A549 (cell line): ENCODE measurements around the gene CABP1.

Experiments
- CEBPB ChIP-seq, 2 experiments: fragments of >200 bp in 1 of 2; sonication (Bioruptor Twin) in 1 of 2; formaldehyde crosslinking in 1 of 2; IDR thresholded peaks; 2 replicates each; pipeline ENCODE4 v1.6.1; 2012 to 2016
- CTCF ChIP-seq: fragments of >200 bp; sonication (Bioruptor Twin); formaldehyde crosslinking; IDR thresholded peaks from 3 replicates; pipeline ENCODE4 v1.5.1; 2016
- E2F6 ChIP-seq: IDR thresholded peaks from 2 replicates; pipeline ENCODE4 v1.6.1; 2012; ENCODE audit warnings: low read depth, borderline replicate concordance
- EP300 ChIP-seq, 2 experiments: fragments of >200 bp; sonication (Bioruptor Twin); formaldehyde crosslinking; IDR thresholded peaks; 2 replicates in 1 of 2; 3 replicates in 1 of 2; pipeline ENCODE4 v1.6.1; 2016 to 2017
- ESRRA ChIP-seq: fragments of 150-350 bp; IDR thresholded peaks from 2 replicates; pipeline ENCODE4 v1.6.1; 2014; ENCODE audit warnings: mild to moderate bottlenecking, low read length, borderline replicate concordance
- FOSB ChIP-seq: fragments of 250-450 bp; sonication (Bioruptor Pico); IDR thresholded peaks from 2 replicates; pipeline ENCODE4 v1.5.0; 2020; ENCODE audit warnings: mild to moderate bottlenecking, moderate library complexity
- HMGXB4 ChIP-seq: fragments of 250-450 bp; sonication (Bioruptor Pico); IDR thresholded peaks from 2 replicates; pipeline ENCODE4 v1.5.0; 2021; ENCODE audit warnings: mild to moderate bottlenecking, moderate library complexity, borderline replicate concordance
- POLR2A ChIP-seq: IDR thresholded peaks from 2 replicates; pipeline ENCODE4 v1.6.1; 2012; ENCODE audit warnings: mild to moderate bottlenecking, low read length
- REST ChIP-seq: fragments of 200-600 bp; sonication (generic); IDR thresholded peaks from 2 replicates; pipeline ENCODE4 v1.6.1; 2016; ENCODE audit warnings: antibody characterized with exemption, mild to moderate bottlenecking, moderate library complexity
- ZSCAN20 ChIP-seq: fragments of 250-450 bp; sonication (Bioruptor Pico); IDR thresholded peaks from 2 replicates; pipeline ENCODE4 v1.8.0; 2022; ENCODE audit warnings: mild to moderate bottlenecking, moderate library complexity

GRCh38 chr12:120690083-120690450 is 49.6 kb downstream of the CABP1 start:
- TF ChIP-seq FOSB (CRISPR knock-in tag): no peak
- no peak for TF ChIP-seq REST
- no peak for TF ChIP-seq E2F6
- no peak for TF ChIP-seq CTCF
- TF ChIP-seq POLR2A: no peak
- TF ChIP-seq EP300 (IDR thresholded peaks at IDR 0.05): no peak
- TF ChIP-seq CEBPB (IDR thresholded peaks at IDR 0.05): no peak
- TF ChIP-seq HMGXB4: no peak
- TF ChIP-seq ESRRA: no peak
- TF ChIP-seq ZSCAN20 (CRISPR knock-in tag): no peak
